ENCODE measurements around the gene CEP295NL.

GRCh38 chr17:78915872-78916632, 13.1 kb upstream of the CEP295NL start:
- TF ChIP-seq, protein P1, sequence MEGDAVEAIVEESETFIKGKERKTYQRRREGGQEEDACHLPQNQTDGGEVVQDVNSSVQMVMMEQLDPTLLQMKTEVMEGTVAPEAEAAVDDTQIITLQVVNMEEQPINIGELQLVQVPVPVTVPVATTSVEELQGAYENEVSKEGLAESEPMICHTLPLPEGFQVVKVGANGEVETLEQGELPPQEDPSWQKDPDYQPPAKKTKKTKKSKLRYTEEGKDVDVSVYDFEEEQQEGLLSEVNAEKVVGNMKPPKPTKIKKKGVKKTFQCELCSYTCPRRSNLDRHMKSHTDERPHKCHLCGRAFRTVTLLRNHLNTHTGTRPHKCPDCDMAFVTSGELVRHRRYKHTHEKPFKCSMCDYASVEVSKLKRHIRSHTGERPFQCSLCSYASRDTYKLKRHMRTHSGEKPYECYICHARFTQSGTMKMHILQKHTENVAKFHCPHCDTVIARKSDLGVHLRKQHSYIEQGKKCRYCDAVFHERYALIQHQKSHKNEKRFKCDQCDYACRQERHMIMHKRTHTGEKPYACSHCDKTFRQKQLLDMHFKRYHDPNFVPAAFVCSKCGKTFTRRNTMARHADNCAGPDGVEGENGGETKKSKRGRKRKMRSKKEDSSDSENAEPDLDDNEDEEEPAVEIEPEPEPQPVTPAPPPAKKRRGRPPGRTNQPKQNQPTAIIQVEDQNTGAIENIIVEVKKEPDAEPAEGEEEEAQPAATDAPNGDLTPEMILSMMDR (IDR thresholded peaks at IDR 0.05 in 8 of 11, conservative IDR thresholded peaks at IDR 0.05 in 3 of 11) = no peak
- TF ChIP-seq POLR2AphosphoS5 (IDR thresholded peaks at IDR 0.05) = peak; percentile 46 to 76 (median 62)
- TF ChIP-seq POLR2A (IDR thresholded peaks at IDR 0.05) = no peak

Measured in spleen (tissue), 7 donors.